Vagina (tissue), 2 donors: ENCODE results near the gene PLEKHG2. TPM values are rescaled to one million over a fixed set of nuclear protein-coding genes. Genes with fewer than 3 reads are reported as not detected.

ENCODE experiments used
- DNase-seq, 2 donors: peaks; one replicate each; pipeline ENCODE4 v3.0.0-alpha.2; 2017; ENCODE audit errors: extremely low spot score in 2 of 2
- H3K27ac ChIP-seq: fragments of 200-600 bp; sonication (generic); one replicate; pipeline ENCODE4 v1.5.1; 2019
- H3K27me3 ChIP-seq: fragments of 200-600 bp; sonication (generic); one replicate; pipeline ENCODE4 v1.5.1; 2019
- H3K36me3 ChIP-seq, 2 donors: fragments of 200-600 bp; sonication (generic); one replicate each; pipeline ENCODE4 v1.5.1; 2017 to 2019
- H3K4me1 ChIP-seq: fragments of 200-600 bp; sonication (generic); one replicate; pipeline ENCODE4 v1.5.1; 2019
- H3K4me3 ChIP-seq, 2 donors: fragments of 200-600 bp; sonication (generic); 1 replicate in 1 of 2; 2 replicates in 1 of 2; pipeline ENCODE4 v1.5.1; 2016 to 2019
- H3K9me3 ChIP-seq: fragments of 200-600 bp; sonication (generic); one replicate; pipeline ENCODE4 v1.5.1; 2019
- CTCF ChIP-seq, 3 experiments: fragments of 450-650 bp in 2 of 3; fragments of 200-600 bp in 1 of 3; sonication (generic) in 1 of 3; IDR thresholded peaks; one replicate each; pipeline ENCODE4 v1.5.1; 2017 to 2019; ENCODE audit warnings: antibody characterized with exemption in 3 of 3, mild to moderate bottlenecking in 2 of 3, moderate library complexity in 2 of 3
- POLR2A ChIP-seq, 2 donors: fragments of 450-650 bp; IDR thresholded peaks; one replicate each; pipeline ENCODE4 v1.6.1; 2017; ENCODE audit warnings: antibody characterized with exemption in 2 of 2, mild to moderate bottlenecking in 2 of 2, moderate library complexity in 2 of 2
- POLR2AphosphoS5 ChIP-seq, 2 donors: sonication (generic); formaldehyde crosslinking; IDR thresholded peaks; one replicate each; pipeline ENCODE4 v1.9.0; 2017; ENCODE audit warnings: antibody characterized with exemption in 2 of 2, mild to moderate bottlenecking in 2 of 2, low read depth in 1 of 2; ENCODE audit not compliant: insufficient read depth in 1 of 2
- intact Hi-C: fragments of 100-400 bp; cut with DNase I; formaldehyde crosslinking; loops from one replicate; pipeline ENCODE4 v1.15.1; 2023
- total RNA-seq: library from RNA; depleted of rRNA; stranded (reverse); fragments of >200 nt; gene quantifications from one replicate; pipeline ENCODE4 v1.2.3, GENCODE V29; 2016

PLEKHG2 gene
- total RNA-seq, 1 donor from 2014 or later, result 18.9 TPM

- H3K9me3 ChIP-seq, result no peaks in the 10 kb centered on the region
- H3K36me3 ChIP-seq, result peaks cover 0 to 9% of the 10 kb centered on the region in 2 donors
- peaks cover 58% of the 10 kb centered on the region for H3K4me1 ChIP-seq
- peak overlapping the region in 1 of 2 donors; percentile 12 for H3K4me3 ChIP-seq
- peak in 1 of 2 donors; percentile 95 for DNase-seq
- no peaks in the 10 kb centered on the region for H3K27me3 ChIP-seq
- intact Hi-C loops, result loop anchor here (5.0 to 10.0 kb wide), 2 partner anchors 44 to 136 kb away; partner anchors contain the start of gene EID2B
- peak overlapping the region; percentile 97 for H3K27ac ChIP-seq
- TF ChIP-seq POLR2AphosphoS5 (IDR thresholded peaks at IDR 0.05; ENCODE audit: insufficient read depth in 1 of 2, low read depth in 1 of 2) (peak; percentile 67 to 85), POLR2A (IDR thresholded peaks at IDR 0.05) (peak in 1 of 2 donors; percentile 14), CTCF (IDR thresholded peaks at IDR 0.05) (no peak)
Measured at GRCh38 chr19:39398297-39398864, 14.1 kb upstream of the PLEKHG2 start.

- DNase-seq, result no peak
- peak overlapping the region; percentile 97 for H3K27ac ChIP-seq
- no peaks in the 10 kb centered on the region for H3K36me3 ChIP-seq
- H3K4me3 ChIP-seq, result no peak overlapping the region
- TF ChIP-seq CTCF (IDR thresholded peaks at IDR 0.05) (no peak), POLR2AphosphoS5 (IDR thresholded peaks at IDR 0.05; ENCODE audit: insufficient read depth in 1 of 2, low read depth in 1 of 2) (no peak), POLR2A (IDR thresholded peaks at IDR 0.05) (no peak)
- H3K27me3 ChIP-seq, result no peaks in the 10 kb centered on the region
- intact Hi-C loops, result loop anchor here (5.0 to 10.0 kb wide), 2 partner anchors 43 to 135 kb away; partner anchors contain the start of gene EID2B
- peaks cover 60% of the 10 kb centered on the region for H3K4me1 ChIP-seq
- no peaks in the 10 kb centered on the region for H3K9me3 ChIP-seq
Measured at GRCh38 chr19:39399668-39400050, 12.8 kb upstream of the PLEKHG2 start.

- Histone ChIP-seq H3K4me1 (peaks cover 64% of the 10 kb centered on the region), H3K4me3 (no peak overlapping the region), H3K27ac (peak overlapping the region; percentile 97), H3K9me3 (no peaks in the 10 kb centered on the region), H3K27me3 (no peaks in the 10 kb centered on the region), H3K36me3 (no peaks in the 10 kb centered on the region)
- TF ChIP-seq POLR2A (IDR thresholded peaks at IDR 0.05) (no peak), CTCF (IDR thresholded peaks at IDR 0.05) (no peak), POLR2AphosphoS5 (IDR thresholded peaks at IDR 0.05; ENCODE audit: insufficient read depth in 1 of 2, low read depth in 1 of 2) (no peak)
- intact Hi-C loops, result no loop called here
- no peak for DNase-seq
Measured at GRCh38 chr19:39400061-39400460, 12.4 kb upstream of the PLEKHG2 start.

GRCh38 chr19:39401070-39401548, 11.4 kb upstream of the PLEKHG2 start:
- peaks cover 74% of the 10 kb centered on the region for H3K4me1 ChIP-seq
- TF ChIP-seq POLR2AphosphoS5 (IDR thresholded peaks at IDR 0.05; ENCODE audit: insufficient read depth in 1 of 2, low read depth in 1 of 2), result no peak
- no peak for TF ChIP-seq CTCF (IDR thresholded peaks at IDR 0.05)
- no peak for TF ChIP-seq POLR2A (IDR thresholded peaks at IDR 0.05)
- no peak overlapping the region for H3K4me3 ChIP-seq
- peak overlapping the region; percentile 100 for H3K27ac ChIP-seq
- DNase-seq, result no peak
- intact Hi-C loops, result no loop called here
- no peaks in the 10 kb centered on the region for H3K27me3 ChIP-seq
- no peaks in the 10 kb centered on the region for H3K9me3 ChIP-seq
- H3K36me3 ChIP-seq, result no peaks in the 10 kb centered on the region
